ENCODE results near the gene EVA1B. TPM values are rescaled to one million over a fixed set of nuclear protein-coding genes. Genes with fewer than 3 reads are reported as not detected.

Gene EVA1B
- total RNA-seq, 1 experiment from 2014 or later, result 25.1 TPM

- peaks cover 20 to 22% of the 10 kb centered on the region in 2 experiments for H3K36me3 ChIP-seq (ENCODE audit: control insufficient read depth in 1 of 2, insufficient read depth in 2 of 2, low read length in 2 of 2)
- no peak overlapping the region for H3K9ac ChIP-seq (ENCODE audit: low read length)
- no peaks in the 10 kb centered on the region for H3K79me2 ChIP-seq (ENCODE audit: insufficient read depth, low read length)
- DNase-seq (ENCODE audit: low read depth, low spot score) (no peak), ATAC-seq (no peak)
- no peaks in the 10 kb centered on the region for H3K27me3 ChIP-seq (ENCODE audit: insufficient read depth, low read length)
- intact Hi-C loops (cut with micrococcal nuclease), result no loop called here
- H3K9me3 ChIP-seq (ENCODE audit: control insufficient read depth in 1 of 2, insufficient read depth in 1 of 2, low read depth in 1 of 2, low read length in 2 of 2), result no peaks in the 10 kb centered on the region
- RAD21 ChIA-PET (ENCODE audit: low non-redundant PET in 1 of 2, low total read pairs in 2 of 2, uncharacterized antibody in 2 of 2, unreplicated experiment in 2 of 2), result no interaction called here
- H3K4me3 ChIP-seq (replicated peaks in 1 of 2; ENCODE audit: low read depth in 1 of 2, low read length in 2 of 2), result no peak overlapping the region
- peaks cover 0 to 5% of the 10 kb centered on the region in 2 experiments; a peak in 2 of 4 replicates for H3K4me1 ChIP-seq (ENCODE audit: control insufficient read depth in 1 of 2, insufficient read depth in 2 of 2, low read length in 2 of 2)
- no peak overlapping the region for H3K4me2 ChIP-seq (ENCODE audit: low read length)
- no peaks in the 10 kb centered on the region for H4K20me1 ChIP-seq (ENCODE audit: insufficient read depth)
- no peak overlapping the region for H3K27ac ChIP-seq (ENCODE audit: low read depth, low read length)
- CTCF ChIA-PET, result no interaction called here
- no peak overlapping the region for H2AFZ ChIP-seq (ENCODE audit: low read depth, low read length, poor library complexity, severe bottlenecking)
- BruUV-seq (replicated peaks), result no TSS peak
- POLR2A ChIA-PET, result no interaction called here
- TF ChIP-seq SIN3A (IDR thresholded peaks at IDR 0.05; ENCODE audit: low read depth), result no peak
- no peak for TF ChIP-seq SRF (IDR thresholded peaks at IDR 0.05; ENCODE audit: low read depth)
- no peak for TF ChIP-seq JUND (IDR thresholded peaks at IDR 0.05)
- TF ChIP-seq REST (IDR thresholded peaks at IDR 0.05; ENCODE audit: low read depth), result no peak
- TF ChIP-seq CBX3 (IDR thresholded peaks at IDR 0.05; ENCODE audit: low read depth), result no peak
- TF ChIP-seq ZNF274 (IDR thresholded peaks at IDR 0.05; ENCODE audit: low read depth, low read length), result no peak
- no peak for TF ChIP-seq CTCF (IDR thresholded peaks at IDR 0.05 in 2 of 3, conservative IDR thresholded peaks at IDR 0.05 in 1 of 3; ENCODE audit: borderline replicate concordance in 1 of 3, insufficient read depth in 1 of 3, low read depth in 2 of 3, low read length in 2 of 3)
- TF ChIP-seq ELF1 (IDR thresholded peaks at IDR 0.05; ENCODE audit: borderline replicate concordance, low read depth), result no peak
- TF ChIP-seq POLR2AphosphoS5 (IDR thresholded peaks at IDR 0.05; ENCODE audit: low read depth, low read length), result no peak
- no peak for TF ChIP-seq ZFX (IDR thresholded peaks at IDR 0.05)
- TF ChIP-seq ZBTB33 (IDR thresholded peaks at IDR 0.05; ENCODE audit: extremely low read depth, insufficient replicate concordance, low read length), result no peak
- TF ChIP-seq CEBPB (IDR thresholded peaks at IDR 0.05; ENCODE audit: low read depth), result no peak
- no peak for TF ChIP-seq RAD21 (IDR thresholded peaks at IDR 0.05; ENCODE audit: low read depth)
- H3K9me2 ChIP-seq (ENCODE audit: insufficient read depth), result no peaks in the 10 kb centered on the region
These were observed 35.2 kb upstream of the EVA1B start for GRCh38 chr1:36358514-36359084.
